SKM-1 treated with dmso at 0.1 percent for 144 hours (cell line): Measurements from ENCODE around the gene ASGR2.
"Not testable (repeated sequence)": the region's sequence is repeated elsewhere in the genome, so short reads cannot be mapped to it uniquely, and the experiment has no call there.

Source experiments
- DNase-seq: peaks from one replicate; lab custom pipeline; 2025; ENCODE audit not compliant: unreplicated experiment; lab: John Stamatoyannopoulos, UW

ASGR2 gene, protein sequence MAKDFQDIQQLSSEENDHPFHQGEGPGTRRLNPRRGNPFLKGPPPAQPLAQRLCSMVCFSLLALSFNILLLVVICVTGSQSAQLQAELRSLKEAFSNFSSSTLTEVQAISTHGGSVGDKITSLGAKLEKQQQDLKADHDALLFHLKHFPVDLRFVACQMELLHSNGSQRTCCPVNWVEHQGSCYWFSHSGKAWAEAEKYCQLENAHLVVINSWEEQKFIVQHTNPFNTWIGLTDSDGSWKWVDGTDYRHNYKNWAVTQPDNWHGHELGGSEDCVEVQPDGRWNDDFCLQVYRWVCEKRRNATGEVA

DNA sequence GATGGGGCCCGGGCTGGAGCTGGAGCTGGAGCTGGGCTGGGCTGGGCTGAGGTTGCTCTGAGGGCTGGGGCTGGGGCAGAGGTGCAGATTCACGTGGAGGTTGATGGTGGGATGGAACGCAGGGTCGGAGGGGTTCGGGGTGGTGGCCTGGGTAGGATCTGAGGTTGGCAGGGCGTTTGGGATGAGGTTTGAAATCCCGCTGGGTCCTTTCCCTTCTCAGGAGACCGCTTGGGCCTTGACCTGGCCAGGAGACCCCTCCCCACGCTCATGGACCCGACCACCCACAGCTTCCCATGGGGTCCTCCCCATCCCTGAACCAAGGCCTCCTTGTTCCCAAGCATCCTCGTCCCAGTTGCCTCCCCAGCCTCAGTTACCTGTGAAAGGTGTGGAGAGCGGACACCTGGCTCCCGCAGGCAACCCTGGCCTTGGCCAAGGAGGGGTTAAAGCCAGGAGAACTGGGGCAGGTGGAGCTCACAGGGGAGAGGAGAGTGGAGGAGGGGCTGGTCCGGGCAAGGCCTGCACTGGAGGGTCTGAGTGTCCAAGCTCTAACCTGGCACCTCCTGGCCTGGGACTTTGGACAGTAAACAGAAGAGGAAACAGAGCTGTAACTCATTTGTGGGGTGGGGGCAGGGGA, at the start of gene ASGR2:
TSS of gene ASGR2 (minus strand) at position 582 of the 634 bp plus-strand sequence. CDS start 582 bp downstream, outside the sequence.
- DNase-seq = no peak

DNA sequence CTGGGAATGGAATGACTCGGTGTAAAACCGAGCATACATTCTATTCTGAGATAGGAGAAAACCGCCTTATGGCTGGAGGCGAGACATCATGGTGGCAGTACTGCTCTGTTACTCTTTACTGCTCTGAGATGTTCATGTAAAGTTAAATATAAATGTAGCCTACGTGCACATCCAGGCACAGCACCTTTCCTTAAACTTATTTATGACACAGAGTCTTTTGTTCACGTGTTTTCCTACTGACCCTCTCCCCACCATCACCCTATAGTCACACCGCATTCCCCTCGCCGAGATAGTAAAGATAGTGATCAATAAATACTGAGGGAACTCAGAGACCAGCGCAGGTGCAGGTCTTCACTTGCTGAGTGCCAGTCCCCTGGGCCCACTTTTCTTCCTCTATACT, 44.9 kb upstream of the ASGR2 start:
- not testable (repeated sequence) for DNase-seq

DNA sequence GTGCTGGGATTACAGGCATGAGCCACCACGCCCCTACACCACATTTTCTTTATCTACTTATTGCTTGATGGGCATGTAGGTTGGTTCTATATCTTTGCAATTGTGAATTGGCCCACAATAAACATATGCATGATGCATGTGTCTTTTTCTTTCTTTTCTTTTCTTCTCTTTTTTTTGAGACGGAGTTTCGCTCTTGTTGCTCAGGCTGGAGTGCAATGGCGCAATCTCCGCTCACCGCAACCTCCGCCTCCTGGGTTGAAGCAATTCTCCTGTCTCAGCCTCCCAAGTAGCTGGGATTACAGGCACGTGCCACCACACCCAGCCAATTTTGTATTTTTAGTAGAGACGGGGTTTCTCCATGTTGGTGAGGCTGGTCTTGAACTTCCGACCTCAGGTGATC, 43.8 kb upstream of the ASGR2 start:
- DNase-seq = not testable (repeated sequence)

DNA sequence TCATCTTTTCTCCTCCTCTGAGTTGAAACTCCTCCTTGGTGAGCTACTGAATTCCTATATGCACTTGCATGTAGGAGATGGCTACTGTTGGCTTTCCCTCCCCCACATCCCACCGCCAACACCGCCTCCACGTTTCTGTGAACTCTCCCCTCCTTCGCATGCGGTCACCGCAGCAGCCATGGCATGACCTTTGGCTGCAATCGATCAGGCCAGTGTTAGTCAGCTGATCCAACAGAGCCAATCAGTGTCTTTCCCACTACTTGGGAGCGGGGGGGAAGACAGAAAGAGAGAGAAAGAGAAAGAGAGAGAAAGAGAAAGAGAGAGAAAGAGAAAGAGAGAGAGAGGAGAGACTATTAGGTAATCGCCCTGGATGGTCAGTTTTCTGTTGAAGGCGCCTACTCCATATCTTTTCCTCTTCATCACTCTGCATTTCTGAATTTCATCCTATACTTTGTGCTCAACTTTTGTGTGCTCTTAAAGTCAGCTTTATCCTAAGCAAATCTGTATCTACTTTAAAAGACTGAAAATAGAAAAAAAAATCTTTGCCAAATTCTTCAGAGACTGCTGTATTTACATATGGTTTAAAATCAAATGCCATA, 41.8 kb upstream of the ASGR2 start:
- DNase-seq = no peak

DNA sequence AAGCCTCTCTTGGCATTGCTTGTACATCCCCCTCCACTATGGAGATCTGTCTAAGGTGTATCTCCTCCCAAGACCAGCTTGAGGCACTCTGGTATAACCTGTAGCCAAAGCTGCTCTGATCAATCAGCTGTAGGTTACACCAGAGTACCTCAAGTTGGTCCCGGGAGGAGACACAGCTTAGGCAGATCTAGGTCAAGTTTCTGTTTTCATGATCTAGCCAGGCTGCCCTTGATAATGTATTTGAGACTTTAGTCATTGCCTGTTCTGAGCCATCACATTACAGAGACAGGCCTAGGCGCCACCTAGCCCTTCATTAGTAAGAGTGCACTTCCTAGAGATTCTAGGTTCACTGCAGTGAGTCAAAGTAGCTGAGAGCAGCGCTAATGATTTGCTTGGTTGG, 33.1 kb upstream of the ASGR2 start:
- DNase-seq = no peak

DNA sequence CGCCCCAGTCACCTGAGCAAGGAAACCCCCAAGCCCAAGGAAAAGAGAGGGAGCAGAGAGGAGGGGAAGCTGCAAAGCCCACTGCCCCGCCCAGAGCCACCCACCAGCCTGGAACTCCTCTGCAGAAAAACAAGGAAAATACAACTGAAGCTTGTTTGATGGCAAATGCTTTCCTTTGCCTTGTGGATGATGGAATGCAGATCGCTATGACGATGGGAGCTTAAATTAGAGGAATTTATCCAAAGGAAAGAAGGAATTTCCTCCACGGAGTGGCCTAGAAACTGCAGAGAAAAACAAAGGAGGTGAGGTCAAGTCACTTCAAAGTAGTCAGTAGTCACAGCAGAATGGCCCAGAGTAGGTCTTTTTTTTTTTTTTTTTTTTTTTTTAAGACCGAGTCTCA, 31.5 kb upstream of the ASGR2 start:
- no peak for DNase-seq

DNA sequence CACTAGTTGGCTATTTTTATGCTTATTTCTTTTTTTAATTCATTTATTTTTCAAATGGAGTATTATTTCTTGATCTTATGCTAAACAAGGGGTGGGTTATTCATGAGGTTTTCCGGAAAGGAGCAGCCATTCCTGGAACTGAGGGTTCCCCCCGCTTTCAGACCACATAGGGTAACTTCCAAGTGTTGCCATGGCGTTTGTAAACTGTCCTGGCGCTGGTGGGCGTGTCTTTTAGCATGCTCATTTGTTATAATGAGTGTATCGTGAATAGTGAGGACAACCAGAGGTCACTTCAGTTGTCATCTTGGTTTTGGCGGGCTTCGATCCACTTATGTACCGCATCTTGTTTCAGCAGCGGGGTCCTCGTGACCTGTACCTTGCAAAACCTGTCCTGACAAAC, 29.6 kb upstream of the ASGR2 start:
- DNase-seq = no peak

DNA sequence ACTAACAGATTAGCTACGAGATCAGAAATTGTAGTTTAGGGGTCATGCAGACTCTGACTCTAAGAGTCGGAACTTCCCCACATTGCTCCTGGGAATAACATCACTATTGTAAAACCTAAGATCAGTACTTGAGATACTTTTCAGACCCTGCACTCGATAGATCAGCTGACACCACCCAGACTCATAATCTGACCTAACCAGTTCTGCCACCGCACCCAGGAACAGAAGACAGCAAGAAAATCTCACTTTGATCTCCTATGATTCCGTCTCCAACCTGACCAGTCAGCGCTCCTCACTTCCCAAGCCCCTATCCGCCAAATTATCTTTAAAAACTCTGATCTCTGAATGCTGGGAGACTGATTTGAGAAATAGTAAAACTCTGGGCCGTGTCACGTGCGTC, 27.2 kb upstream of the ASGR2 start:
- DNase-seq = no peak

DNA sequence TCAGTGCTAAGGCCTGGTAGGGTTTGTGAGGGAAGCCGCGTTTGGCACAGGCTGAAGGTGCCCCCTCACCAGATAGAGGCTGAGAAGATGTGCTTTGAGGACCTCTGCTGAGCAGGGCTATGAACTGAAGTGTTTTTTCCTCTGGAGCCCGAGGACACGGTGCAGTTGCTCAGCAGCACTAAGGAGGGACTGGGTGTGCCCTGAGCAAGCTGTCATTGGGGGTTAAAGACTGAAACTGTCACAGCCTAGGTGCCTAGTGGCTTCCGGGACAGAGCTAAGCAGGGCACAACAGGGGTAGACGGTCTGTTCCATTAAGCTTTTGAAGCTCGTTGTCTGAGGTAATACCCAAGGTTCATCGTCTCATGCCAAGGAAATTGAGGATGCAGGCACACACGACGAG, 24.8 kb upstream of the ASGR2 start:
- no peak for DNase-seq

DNA sequence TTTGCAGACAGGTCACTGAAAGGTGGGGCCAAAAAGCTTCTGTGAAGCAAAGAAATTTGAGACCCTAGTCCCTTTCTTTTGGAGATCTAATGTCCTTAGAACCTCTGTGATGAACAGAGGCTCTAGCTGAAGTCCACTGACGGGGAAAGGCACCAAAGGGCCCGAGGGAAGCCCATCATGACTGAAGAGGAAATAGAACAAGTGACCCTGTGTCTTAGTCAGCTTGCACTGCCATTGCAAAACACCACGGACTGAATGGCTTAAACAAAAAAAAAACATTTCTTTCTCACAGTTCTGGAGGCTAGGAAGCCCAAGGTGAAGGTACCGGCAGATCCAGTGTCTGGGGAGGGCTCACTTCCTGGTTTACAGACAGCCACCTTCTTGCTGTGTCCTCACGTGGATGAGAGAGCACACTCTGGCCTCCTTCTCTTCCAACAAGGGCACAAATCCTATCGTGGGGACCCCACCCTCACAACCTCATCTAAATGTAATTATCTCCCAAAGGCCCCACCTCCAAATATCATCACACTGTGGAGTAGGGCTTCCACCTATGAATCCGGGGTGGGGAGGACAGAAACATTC, 24.3 kb upstream of the ASGR2 start:
- no peak for DNase-seq

DNA sequence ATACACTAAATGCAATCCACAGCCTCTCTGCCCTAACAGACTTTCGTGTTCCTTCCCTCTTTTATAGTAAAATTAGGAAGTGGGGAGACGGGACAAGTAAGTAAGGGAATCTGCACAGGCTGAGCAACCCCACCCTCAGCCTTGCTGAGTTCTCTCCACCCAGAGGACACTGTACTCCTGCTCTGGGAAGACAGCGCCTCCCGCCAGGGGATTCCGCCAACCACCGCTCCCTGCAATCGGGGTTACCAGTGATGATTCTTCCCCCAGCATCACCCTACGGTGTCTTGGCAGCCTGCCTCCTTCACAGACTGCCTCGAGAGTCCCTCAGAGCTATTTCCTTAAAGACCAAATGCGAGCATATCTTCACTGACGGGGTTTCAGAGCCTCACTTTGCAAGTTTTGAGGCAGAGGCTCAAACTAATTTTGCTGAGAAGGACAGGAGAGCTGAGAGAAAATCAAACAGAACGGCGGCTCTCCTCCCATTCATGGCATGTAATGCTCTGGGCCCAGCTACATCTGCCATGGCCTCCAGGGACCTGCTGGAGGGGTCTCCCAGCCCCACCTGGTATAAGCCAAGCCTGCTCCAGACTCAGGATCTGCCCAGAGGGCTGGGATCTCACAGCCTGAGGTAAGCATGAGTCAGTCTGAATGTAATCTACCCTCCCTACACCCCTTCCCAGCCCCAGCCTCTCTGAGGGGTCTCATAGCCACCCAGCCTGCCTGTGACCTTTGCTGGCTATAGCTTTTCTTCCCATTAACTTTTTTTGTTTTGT, 22.7 kb upstream of the ASGR2 start:
- DNase-seq = no peak

DNA sequence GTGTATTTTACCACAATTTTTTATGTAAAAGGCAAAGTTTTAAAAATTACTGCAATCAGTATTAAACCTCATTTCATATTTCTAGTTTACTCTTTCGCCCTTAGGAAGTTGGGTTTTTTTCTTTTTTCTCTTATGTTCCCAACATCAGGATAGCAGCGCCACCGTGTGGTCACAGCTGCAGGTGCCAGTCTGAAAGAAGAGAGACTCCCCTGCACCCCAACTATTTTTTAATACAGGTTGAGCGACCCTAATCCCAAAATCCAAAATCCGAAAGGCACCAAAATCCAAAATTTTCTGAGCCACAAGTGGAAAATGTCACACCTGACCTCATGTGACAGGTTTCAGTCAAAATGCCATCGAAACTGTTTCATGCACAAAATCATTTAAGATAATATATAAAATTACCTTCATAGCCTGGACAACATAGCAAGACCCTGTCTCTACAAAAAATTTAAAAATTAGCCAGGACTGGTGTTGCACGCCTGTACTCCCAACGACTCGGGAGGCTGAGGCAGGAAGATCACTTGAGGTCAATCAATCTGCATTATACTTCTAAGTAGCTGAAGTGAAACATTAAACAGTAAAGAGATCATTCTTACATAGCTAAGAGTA, 21.8 kb upstream of the ASGR2 start:
- peak; percentile 29 for DNase-seq

DNA sequence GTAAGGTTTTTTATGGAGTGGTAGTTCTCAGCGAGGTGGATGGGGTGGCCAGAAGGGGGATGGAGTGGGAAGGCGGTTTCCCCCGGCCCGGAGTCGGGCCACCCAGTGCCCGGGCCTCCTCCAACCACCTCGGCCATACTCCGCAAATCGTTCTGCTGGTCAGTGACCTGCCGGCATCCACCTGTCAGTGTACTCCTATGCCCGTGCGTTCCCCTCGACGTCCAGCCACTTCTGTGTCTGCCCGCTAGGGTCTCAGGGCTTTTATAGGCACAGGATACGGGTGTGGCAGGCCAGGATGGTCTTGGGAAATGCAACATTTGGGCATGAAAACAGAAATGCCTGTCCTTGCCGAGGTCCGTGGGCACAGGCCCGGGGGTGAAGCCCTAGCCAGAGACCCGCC, 19.3 kb upstream of the ASGR2 start:
- no peak for DNase-seq

DNA sequence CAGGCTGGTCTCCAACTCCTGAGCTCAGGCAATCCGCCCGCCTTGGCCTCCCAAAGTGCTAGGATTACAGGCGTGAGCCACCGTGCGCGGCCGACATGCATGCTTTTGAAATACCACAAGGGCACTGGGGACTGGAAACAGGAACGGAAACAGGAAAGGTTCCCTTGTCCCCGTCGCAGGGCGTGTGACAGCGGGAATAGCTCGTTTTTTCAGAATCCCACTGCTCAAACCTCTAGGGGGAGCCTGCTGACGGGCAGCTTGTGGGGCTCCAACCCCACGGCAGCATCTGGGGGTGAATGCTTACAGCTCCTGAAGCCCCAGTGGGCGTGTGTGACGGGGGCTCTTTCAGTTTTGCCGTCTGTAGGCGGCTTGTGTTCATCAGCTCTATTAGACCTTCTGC, 18.8 kb upstream of the ASGR2 start:
- DNase-seq = no peak

DNA sequence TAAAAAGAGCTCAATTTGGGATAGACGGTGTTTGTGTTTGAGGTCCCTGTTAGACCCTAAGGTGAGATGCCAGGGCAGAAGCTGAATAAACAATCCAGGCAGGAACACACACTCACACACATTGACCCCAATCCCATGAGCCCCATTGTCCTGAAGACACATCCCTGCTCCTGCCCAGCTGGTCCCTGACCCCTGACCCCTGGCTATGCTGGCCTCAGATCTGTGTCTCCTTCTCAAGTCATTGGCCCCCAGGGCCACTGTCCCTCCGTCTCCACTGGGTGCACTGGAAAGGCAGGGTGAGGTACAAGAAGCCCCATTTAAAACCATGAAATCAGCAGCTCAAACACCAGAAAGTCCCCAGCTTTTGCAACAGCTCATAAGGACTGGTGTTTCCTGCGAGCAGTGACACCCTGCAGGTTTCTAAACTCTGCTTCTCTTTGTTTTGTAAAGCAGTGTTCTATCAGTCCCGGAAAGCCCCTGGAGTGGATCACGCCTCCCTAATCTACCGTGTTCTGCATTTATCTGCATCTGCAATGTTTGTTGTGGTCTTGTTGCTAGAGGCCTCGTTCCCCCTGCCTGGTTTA, 18.0 kb upstream of the ASGR2 start:
- DNase-seq = peak; percentile 32

DNA sequence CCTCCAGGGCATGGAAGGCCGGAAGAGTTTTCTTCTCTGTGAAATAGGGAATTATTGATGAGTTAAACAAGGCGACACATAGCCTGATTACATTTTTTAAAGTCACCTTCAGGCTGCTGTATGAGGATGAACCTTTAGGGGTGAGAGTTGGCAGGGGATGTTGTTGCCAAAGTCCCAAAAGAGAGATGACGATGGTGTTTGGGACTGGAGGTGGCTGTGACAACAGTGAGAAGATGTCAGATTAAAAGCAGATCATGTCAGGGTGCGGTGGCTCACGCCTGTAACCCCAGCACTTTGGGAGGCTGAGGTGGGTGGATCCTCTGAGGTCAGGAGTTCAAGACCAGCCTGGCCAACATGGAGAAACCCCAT, 16.8 kb upstream of the ASGR2 start:
- no peak for DNase-seq

DNA sequence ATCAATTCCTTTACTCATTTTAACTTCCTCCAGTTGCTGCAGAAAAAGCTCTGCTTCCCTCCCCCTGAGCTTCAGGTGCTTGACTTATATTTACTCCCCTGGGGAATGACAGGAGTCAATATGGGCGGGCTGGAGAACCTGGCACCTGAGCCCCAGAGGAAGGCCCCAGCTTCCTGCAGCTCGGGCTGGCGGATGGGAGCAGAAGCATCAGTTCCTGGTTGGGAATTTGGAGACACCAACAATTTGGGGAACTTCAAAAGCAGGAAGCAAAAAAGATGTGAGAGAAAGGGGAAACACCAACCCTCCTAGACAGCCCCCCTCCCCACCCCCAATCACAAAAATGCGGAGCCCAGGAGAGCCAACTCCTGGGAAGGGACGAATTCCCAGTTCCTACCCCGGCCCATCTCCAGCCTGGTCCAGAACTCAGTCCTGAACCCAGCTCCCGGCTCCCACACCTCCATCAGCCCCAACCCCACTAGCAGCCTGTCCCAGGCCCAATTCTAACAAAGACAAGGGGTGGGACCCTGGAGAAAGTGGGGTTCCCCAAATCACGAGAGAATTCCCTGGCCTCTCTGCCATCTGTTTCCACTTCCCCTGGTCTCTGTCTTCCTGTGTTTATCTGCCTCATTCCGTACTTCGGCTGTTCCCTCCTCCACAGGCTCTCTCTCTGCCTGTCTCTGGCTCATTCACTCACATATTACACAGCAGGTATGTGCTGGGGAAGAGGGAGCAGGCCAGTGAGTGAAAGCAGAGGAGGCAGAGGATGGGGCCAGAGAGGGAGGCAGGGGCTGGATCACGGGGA, 16.2 kb upstream of the ASGR2 start:
- no peak for DNase-seq

DNA sequence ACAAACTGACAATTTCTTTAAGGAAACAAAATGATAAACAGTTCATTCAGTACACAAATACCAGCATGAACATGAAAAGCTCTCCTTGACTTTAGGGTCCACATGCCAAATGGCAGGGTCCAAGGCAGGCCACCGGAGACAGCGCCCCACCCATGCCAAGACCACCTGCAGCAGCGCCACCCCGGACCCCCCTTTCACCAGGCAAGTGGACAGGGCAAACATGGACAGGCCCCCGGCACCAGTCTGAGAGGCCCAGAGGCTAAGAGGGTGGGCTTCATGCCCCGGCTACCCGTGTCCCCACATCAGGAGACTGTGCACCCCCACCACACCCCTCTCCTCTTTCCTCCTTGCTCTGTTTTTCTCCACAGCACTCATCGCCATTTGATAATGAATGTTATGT, 14.7 kb upstream of the ASGR2 start:
- DNase-seq = no peak

DNA sequence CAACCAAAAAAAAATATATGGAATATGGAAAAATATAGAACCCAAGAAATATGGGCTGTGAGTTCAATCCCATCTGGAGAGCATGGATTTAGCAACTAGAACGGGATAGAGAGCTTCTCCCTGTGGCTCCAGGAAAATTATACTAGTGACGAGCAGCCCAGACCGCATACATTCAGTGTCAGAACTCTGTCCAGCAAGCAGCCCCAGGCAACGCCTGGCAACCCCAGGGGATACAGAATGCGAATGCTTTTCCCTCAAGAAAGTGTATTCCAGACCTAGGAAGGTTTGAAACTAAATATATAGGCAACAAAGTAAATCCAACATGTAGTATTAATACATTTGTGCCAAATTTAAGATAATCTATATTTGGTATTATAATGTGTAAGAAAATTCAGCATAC, 13.5 kb upstream of the ASGR2 start:
- no peak for DNase-seq

DNA sequence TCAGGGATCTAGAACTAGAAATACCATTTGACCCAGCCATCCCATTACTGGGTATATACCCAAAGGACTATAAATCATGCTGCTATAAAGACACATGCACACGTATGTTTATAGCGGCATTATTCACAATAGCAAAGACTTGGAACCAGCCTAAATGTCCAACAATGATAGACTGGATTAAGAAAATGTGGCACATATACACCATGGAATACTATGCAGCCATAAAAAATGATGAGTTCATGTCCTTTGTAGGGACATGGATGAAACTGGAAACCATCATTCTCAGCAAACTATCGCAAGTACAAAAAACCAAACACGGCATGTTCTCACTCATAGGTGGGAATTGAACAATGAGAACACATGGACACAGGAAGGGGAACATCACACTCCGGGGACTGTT, 12.9 kb upstream of the ASGR2 start:
- DNase-seq = not testable (repeated sequence)
